ENCODE results near the gene UBE4B.
"Not testable (repeated sequence)": the region's sequence is repeated elsewhere in the genome, so short reads cannot be mapped to it uniquely, and the experiment has no call there.

UBE4B gene

DNA sequence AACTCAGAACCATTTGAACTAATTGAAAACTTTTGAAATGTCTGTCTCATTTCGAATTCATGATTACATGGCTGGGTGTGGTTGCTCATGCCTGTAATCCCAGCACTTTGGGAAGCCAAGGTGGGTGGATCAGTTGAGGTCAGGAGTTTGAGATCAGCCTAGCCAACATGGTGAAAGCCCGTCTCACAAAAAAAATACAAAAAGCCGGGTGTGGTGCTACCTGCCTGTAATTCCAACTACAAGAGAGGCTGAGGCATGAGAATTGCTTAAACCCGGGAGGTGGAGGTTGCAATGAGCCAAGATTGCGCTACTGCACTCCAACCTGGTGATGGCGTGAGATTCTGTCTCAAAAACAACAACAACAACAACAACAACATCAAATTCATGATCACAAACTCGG is 40.6 kb downstream of the UBE4B start:
- not testable (repeated sequence) for DNase-seq (ENCODE audit: low spot score)

DNA sequence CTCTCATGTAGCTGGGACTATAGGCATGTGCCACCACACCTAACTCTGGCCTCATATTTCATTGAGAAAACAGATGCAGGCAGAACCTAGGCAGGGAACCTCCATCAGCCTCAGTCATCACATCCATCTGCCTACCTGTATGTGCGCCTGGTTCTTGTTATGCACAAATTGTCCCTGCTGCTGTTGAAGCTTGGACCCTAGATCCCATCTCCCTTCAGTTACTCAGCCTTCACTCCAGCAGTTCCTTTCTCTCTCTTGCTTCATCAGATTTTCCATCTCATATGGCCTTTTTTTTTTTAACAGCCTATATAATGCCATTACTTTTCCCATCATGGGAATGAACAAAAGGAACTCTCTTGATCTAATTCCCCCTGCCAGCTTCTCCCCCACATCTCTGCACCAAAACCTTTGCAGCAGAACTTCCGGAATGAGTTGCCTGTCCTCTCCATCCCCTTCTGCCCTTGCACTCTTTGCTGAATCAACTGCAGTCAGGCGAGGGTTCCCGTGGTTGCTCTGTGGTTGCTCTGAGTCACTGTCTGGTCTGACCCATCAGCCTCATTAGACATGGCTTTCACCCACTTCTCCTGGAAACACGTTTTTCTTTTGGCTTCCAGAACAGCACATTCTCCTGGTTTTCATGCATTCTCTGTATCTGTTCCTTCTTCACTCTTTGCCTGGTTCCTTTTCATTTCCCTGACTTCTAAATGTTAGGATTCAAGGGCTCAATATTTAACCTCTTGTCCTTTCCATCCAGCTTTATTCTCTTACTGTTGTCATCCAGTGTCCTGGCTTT is 41.5 kb downstream of the UBE4B start:
- peak; percentile 92 for DNase-seq (ENCODE audit: low spot score)

GRCh38 chr1:10074852-10075730 is 42.3 kb downstream of the UBE4B start:
- no peak for DNase-seq (ENCODE audit: low spot score)

DNA sequence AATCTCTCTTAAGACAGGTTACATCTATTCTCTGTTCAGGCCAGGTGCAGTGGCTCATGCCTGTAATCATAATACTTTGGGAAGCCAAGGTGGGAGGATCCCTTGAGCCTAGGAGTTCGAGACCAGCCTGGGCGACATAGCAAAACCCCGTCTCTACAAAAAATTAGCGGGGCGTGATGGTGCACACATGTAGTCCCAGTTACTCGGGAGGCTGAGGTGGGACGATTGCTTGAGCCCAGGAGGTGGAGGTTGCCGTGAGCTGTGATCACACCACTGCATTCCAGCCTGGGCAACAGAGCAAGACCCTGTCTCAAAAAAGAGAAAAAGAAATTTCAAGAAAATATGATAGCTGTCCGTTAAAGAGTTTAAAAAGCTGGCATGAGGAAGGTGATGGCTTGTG is 43.0 kb downstream of the UBE4B start:
- DNase-seq (ENCODE audit: low spot score): no peak

DNA sequence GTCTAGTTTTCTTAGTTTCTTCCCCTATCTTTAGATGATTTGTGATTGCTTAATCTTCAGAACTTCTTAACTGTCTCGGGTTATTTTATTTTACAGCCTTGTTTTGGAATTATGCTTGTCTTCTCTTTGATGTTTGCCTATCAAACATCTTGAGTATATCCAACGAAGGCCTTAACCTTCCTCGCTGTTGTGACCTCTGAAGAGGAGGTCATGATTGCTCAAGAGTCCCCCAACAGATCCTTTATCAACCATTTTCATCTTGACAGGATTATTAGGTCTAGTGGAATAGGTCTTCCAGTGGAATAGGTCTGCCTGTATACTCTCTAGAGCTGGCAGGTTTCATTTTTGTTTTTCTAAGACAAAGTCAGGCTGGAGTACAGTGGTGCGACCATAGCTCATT is 45.7 kb downstream of the UBE4B start:
- DNase-seq (ENCODE audit: low spot score): no peak

DNA sequence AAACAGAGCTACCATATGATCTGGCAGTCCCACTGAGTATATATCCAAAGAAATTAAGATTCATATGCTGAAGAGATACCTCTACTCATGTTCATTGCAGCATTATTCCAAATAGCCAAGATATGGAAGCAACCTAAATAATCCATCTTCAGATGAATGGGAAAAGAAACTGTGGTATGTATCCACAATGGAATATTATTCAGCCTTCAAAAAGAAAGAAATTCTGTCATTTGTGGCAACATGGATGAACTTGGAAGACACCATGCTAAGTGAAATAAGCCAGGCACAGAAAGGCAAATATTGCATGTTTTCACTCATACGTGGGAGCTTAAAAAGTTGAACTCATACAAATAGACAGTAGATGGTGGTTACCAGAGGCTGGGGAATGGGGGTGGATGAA is 47.8 kb downstream of the UBE4B start:
- DNase-seq (ENCODE audit: low spot score): no peak

- peak; percentile 21 for DNase-seq (ENCODE audit: low spot score)
These were observed 50.2 kb downstream of the UBE4B start for GRCh38 chr1:10082785-10083479.

DNA sequence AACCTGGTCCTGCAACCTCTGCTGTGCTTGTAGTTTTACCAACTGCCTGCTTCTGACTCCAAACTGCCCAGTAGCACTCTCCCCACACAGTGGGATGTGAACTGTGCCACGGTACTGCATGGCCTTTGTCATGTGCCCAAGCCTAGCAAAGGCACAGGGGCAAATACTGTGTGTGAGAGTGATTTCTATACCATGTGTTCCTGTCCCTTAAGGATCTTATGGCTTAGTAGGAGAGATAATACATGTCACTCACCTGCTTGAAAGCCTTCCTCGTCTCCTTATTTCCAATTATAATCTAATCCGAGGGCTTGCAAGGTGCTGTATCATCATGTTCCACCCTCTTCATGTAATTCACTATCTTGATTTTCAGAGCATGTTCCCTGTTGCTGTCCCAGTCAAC is 51.3 kb downstream of the UBE4B start:
- DNase-seq (ENCODE audit: low spot score): no peak

DNA sequence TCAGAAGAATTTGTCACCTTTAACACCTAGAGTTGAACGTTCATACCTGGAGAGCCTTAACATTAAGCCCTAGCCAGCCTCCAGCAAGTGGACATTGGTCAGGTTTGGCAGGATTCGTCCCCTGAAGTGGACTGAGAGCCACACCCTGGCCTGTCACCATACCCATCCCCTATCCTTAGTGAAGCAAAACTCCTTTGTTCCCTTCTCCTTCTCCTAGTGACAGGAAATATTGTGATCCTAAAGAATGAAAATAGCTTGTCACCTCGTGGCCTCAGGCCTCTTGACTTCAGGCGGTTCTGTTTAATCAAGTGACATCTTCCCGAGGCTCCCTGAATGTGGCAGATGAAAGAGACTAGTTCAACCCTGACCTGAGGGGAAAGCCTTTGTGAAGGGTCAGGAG is 52.3 kb downstream of the UBE4B start:
- no peak for DNase-seq (ENCODE audit: low spot score)

DNA sequence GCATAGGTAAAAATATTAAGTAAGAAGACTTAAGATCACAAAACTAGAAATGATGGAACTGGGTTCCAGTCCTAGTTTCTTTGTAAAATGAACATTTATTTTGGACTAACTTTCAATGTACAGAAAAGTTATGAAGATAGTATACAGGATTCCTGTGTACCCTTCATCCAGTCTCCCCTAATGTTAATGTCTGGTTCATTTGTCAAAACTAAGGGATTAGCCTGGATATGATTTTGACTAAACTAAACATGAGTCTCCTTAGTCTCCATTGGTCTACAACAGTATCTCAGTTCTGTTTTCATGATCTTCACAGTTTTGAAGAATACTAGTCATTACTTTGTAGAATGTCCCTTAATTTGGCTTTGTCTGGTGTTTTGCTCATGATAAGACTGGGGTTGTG is 54.5 kb downstream of the UBE4B start:
- no peak for DNase-seq (ENCODE audit: low spot score)

GRCh38 chr1:10101929-10102328 is 69.2 kb downstream of the UBE4B start:
- DNase-seq (ENCODE audit: low spot score): no peak

GRCh38 chr1:10103193-10103592 is 70.4 kb downstream of the UBE4B start:
- DNase-seq (ENCODE audit: low spot score): no peak

- DNase-seq (ENCODE audit: low spot score): no peak
These were observed 72.1 kb downstream of the UBE4B start for GRCh38 chr1:10104834-10105233.

DNA sequence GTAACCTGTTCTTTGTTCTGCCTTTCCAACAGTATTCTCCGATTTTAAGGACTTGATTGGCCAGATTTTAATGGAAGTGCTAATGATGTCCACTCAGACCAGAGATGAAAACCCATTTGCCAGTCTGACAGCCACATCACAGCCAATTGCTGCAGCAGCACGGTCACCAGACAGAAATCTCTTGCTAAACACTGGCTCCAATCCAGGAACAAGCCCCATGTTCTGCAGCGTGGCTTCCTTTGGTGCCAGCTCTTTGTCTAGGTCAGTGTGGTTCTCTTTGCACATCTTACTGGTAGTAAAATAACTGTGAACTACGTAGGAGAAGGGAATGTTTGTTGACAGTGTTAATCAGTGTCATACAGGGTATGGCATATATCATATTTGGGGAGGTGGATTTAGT is 72.7 kb downstream of the UBE4B start:
- DNase-seq (ENCODE audit: low spot score): no peak

GRCh38 chr1:10106241-10106640 is 73.5 kb downstream of the UBE4B start:
- DNase-seq (ENCODE audit: low spot score): no peak

DNA sequence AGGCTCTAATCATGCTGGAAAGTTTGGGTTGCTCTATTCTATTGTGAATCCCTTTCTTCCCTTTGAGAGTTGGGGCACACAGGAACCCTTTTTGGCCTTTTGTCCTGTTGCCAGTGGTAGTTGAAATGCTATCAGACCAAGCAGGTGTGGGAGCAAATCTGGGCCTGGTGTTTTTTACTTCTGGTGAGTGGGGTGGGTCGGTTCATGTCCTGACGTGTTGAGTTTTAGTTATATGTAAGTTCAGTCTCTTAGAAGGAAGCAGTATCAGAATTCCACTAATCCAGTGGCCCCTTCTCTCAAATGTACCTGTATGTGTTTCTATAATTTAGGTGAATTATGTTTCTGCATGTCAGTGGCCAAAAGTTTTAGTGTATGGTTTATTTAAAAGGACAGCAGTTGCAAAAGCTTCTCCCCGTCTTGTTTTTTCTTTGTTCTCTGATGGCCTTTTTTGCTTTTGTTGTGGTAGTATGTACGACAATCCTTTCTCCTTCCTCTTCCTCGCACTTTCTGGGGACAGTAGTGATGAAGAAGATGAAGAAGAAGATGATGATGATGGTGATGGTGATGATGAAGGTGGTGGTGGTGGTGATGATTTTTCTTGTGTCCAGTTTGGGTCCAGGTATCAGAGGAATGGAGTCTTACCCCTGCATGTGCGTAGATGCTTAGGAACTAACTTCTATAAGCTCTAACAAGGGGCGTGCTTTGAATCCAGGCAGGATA is 74.2 kb downstream of the UBE4B start:
- DNase-seq (ENCODE audit: low spot score): no peak

DNA sequence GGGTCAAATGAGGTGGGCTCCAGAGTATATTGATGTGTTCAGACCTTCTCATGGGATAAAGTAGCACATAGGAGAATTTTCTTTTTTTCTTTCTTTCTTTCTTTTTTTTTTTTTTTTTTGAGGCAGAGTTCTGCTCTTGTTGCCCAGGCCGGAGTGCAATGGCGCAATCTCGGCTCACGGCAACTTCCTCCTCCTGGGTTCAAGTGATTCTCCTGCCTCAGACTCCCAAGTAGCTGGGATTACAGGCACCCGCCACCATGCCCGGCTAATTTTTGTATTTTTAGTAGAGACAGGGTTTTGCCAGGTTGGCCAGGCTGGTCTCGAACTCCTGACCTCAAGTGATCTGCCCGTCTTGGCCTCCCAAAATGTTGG is 74.7 kb downstream of the UBE4B start:
- not testable (repeated sequence) for DNase-seq (ENCODE audit: low spot score)

GRCh38 chr1:10108134-10108663 is 75.4 kb downstream of the UBE4B start:
- peak; percentile 44 for DNase-seq (ENCODE audit: low spot score)

DNA sequence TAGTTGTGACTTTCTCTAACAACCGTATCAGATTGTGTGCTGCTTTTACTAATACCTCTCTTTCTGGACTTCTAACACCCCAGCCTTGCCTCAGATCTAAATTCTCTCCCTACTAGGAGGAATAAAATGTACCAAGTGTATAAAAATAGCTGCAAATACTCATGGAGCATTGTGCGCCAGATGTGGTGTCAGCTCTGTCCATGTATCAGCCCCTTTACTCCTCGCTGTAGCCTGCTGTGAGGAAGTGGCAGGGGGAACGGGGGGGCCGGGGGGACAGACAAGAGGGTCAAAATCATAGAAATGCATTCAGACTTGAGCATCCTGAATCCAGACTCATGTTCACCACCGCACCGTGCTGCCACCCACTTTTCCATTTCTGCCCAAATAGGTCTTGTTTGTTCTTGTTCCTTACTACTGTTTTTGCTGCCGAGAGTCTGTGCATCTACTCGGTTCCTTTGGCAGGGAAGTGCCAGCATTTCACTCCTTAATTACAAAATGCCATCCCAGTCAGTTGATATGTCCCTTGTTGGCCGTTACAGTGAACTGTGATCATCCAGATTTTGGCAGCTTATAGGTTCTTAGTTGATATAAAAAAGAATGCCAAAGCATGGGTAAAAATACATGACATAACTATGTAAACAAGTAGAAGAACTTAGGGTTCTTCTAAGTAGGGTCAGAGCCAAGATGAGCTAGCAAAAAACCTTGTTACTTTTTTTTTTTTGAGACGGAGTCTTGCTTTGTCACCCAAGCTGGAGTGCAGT is 76.4 kb downstream of the UBE4B start:
- no peak for DNase-seq (ENCODE audit: low spot score)

GRCh38 chr1:10113501-10113900 is 80.7 kb downstream of the UBE4B start:
- DNase-seq (ENCODE audit: low spot score): no peak

DNA sequence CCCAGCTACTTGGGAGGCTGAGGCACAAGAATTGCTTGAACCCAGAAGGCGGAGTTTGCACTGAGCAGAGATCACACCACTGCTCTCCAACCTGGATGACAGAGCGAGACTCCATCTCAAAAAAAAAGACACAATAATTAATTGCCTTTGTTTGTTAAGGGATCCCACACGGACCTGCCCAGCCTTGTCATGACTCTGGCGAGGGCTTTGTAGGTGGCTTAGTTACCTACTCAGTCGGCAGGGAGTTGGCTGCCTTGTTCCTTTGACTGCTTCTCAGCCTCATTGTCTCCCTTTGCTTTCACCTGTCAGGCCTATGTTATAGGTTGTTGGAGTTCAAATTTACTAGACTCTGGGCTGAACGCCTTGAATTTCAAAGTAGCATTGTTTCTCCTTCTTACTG is 82.0 kb downstream of the UBE4B start:
- no peak for DNase-seq (ENCODE audit: low spot score)

Data from hepatic stellate cell (primary cell).